HepG2 (cell line): ENCODE data around the gene SMOC1. TPM values are rescaled to one million over a fixed set of nuclear protein-coding genes. Genes with fewer than 3 reads are reported as not detected.

Source experiments
- GPBP1L1 ChIP-seq: sonication (generic); formaldehyde crosslinking; IDR thresholded peaks from 2 replicates; pipeline ENCODE4 v1.5.0; 2020; ENCODE audit warnings: mild to moderate bottlenecking, missing genetic modification reagents
- GTF3A ChIP-seq: sonication (generic); formaldehyde crosslinking; conservative IDR thresholded peaks from 2 replicates; pipeline ENCODE4 v1.4.0; 2020; ENCODE audit warnings: mild to moderate bottlenecking, missing genetic modification reagents
- HMGXB3 ChIP-seq: sonication (generic); formaldehyde crosslinking; IDR thresholded peaks from 2 replicates; pipeline ENCODE4 v1.4.0; 2020; ENCODE audit warnings: missing genetic modification reagents, borderline replicate concordance
- MIER3 ChIP-seq: IDR thresholded peaks from 2 replicates; pipeline ENCODE4 v1.6.1; 2016; ENCODE audit warnings: missing compliant biosample characterization, borderline replicate concordance
- SCMH1 ChIP-seq: sonication (generic); formaldehyde crosslinking; IDR thresholded peaks from 2 replicates; pipeline ENCODE4 v1.9.0; 2021; ENCODE audit warnings: missing genetic modification reagents, mild to moderate bottlenecking, borderline replicate concordance
- SP2 ChIP-seq: sonication (generic); formaldehyde crosslinking; IDR thresholded peaks from 2 replicates; pipeline ENCODE4 v1.5.1; 2020; ENCODE audit warnings: mild to moderate bottlenecking, missing genetic modification reagents
- TBX2 ChIP-seq: sonication (generic); formaldehyde crosslinking; IDR thresholded peaks from 2 replicates; pipeline ENCODE4 v1.5.0; 2020; ENCODE audit warnings: missing genetic modification reagents, mild to moderate bottlenecking, borderline replicate concordance
- ZNF101 ChIP-seq: sonication (generic); formaldehyde crosslinking; IDR thresholded peaks from 2 replicates; pipeline ENCODE4 v1.4.0; 2020; ENCODE audit warnings: mild to moderate bottlenecking, low read depth, missing genetic modification reagents, borderline replicate concordance
- ZNF12 ChIP-seq: sonication (generic); formaldehyde crosslinking; IDR thresholded peaks from 2 replicates; pipeline ENCODE4 v1.5.0; 2020; ENCODE audit warnings: missing genetic modification reagents
- ZNF331 ChIP-seq: sonication (generic); formaldehyde crosslinking; IDR thresholded peaks from 2 replicates; pipeline ENCODE4 v1.4.0; 2020; ENCODE audit warnings: missing genetic modification reagents
- ZNF350 ChIP-seq: sonication (generic); formaldehyde crosslinking; IDR thresholded peaks from 2 replicates; pipeline ENCODE4 v1.4.0; 2020; ENCODE audit warnings: mild to moderate bottlenecking, low read depth, missing genetic modification reagents, borderline replicate concordance
- ZNF501 ChIP-seq: sonication (generic); formaldehyde crosslinking; IDR thresholded peaks from 2 replicates; pipeline ENCODE4 v1.5.1; 2020; ENCODE audit warnings: mild to moderate bottlenecking, moderate library complexity, missing genetic modification reagents
- ZNF652 ChIP-seq: IDR thresholded peaks from 2 replicates; pipeline ENCODE4 v1.6.1; 2016; ENCODE audit warnings: low read depth, borderline replicate concordance
- polyA plus RNA-seq, 8 experiments: library from polyadenylated mRNA; depleted of rRNA in 3 of 8; stranded (reverse) in 7 of 8; unstranded in 1 of 8; fragments of >200 nt; fragmentation: Illumina TruSeq in 4 of 8; extraction: Trizol in 4 of 8; gene quantifications; 2 replicates each; pipeline versions ENCODE4 v1.2.1 to v1.2.3, GENCODE V29; 2011 to 2016; ENCODE audit warnings: low read depth in 4 of 8, missing spikeins in 1 of 8, mixed read lengths in 1 of 8; ENCODE audit not compliant: insufficient read depth in 1 of 8
- total RNA-seq, 5 experiments: library from RNA; depleted of rRNA; stranded (reverse); fragments of >200 nt; fragmentation: Illumina TruSeq; extraction: Trizol; gene quantifications; 2 replicates each; pipeline ENCODE4 v1.2.3, GENCODE V29; 2016; ENCODE audit warnings: low read depth in 1 of 5
- TF ChIP-seq, protein P1 (sequence below), 2 experiments: sonication (generic) in 1 of 2; formaldehyde crosslinking in 1 of 2; IDR thresholded peaks; 2 replicates each; pipeline versions ENCODE4 v1.4.0 to v1.6.1; 2016 to 2020; ENCODE audit warnings: borderline replicate concordance in 1 of 2, low read depth in 1 of 2, mild to moderate bottlenecking in 1 of 2, missing genetic modification reagents in 1 of 2

SMOC1 gene
- total and polyA plus RNA-seq, 2 of the 13 experiments (the other 11 are each of a cell fraction or from before 2014, with no cell fraction given) = 17.8 to 35.6 TPM

- peak; percentile 83; the same call in 1 of the 2 replicates for TF ChIP-seq GTF3A (CRISPR knock-in tag)
- TF ChIP-seq HMGXB3 (CRISPR knock-in tag) = 0 out of 2 replicates have a peak, but pooled peaks have one; percentile 41
- no peak for TF ChIP-seq GPBP1L1
- TF ChIP-seq ZNF331 = peak; percentile 85
- TF ChIP-seq ZNF350 (CRISPR knock-in tag) = peak; percentile 69; the same call in 1 of the 2 replicates
- TF ChIP-seq MIER3 (CRISPR knock-in tag) = peak; percentile 86; the same call in 1 of the 2 replicates
- TF ChIP-seq ZNF12 (CRISPR knock-in tag) = peak; percentile 86
- TF ChIP-seq, protein P1, sequence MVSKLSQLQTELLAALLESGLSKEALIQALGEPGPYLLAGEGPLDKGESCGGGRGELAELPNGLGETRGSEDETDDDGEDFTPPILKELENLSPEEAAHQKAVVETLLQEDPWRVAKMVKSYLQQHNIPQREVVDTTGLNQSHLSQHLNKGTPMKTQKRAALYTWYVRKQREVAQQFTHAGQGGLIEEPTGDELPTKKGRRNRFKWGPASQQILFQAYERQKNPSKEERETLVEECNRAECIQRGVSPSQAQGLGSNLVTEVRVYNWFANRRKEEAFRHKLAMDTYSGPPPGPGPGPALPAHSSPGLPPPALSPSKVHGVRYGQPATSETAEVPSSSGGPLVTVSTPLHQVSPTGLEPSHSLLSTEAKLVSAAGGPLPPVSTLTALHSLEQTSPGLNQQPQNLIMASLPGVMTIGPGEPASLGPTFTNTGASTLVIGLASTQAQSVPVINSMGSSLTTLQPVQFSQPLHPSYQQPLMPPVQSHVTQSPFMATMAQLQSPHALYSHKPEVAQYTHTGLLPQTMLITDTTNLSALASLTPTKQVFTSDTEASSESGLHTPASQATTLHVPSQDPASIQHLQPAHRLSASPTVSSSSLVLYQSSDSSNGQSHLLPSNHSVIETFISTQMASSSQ (IDR thresholded peaks at IDR 0.05; ENCODE audit: low read depth) = peak; percentile 51
- TF ChIP-seq, protein P1 (CRISPR knock-in tag; IDR thresholded peaks at IDR 0.05; ENCODE audit: borderline replicate concordance) = peak; percentile 68; the same call in 1 of the 2 replicates
- peak; percentile 76; the same call in 1 of the 2 replicates for TF ChIP-seq TBX2 (CRISPR knock-in tag)
- peak; percentile 26; the same call in 1 of the 2 replicates for TF ChIP-seq ZNF652
- no peak for TF ChIP-seq SCMH1 (CRISPR knock-in tag)
- TF ChIP-seq ZNF101 (CRISPR knock-in tag) = 0 out of 2 replicates have a peak, but pooled peaks have one; percentile 58
- peak; percentile 41; the same call in 1 of the 2 replicates for TF ChIP-seq ZNF501
- TF ChIP-seq SP2 (CRISPR knock-in tag) = no peak
Measured at GRCh38 chr14:69887740-69888657, 8.8 kb downstream of the SMOC1 start (continued).
